SW 1271 (cell line): ENCODE measurements around the gene SLC17A9.

Source experiments
- DNase-seq, 2 experiments: peaks; one replicate each; lab custom pipeline; 2025; lab: John Stamatoyannopoulos, UW

The SLC17A9 gene

GRCh38 chr20:63003546-63003945 lies 51.0 kb downstream of the SLC17A9 start:
- DNase-seq = no peak

- DNase-seq = no peak
These were observed 52.3 kb downstream of the SLC17A9 start for GRCh38 chr20:63004607-63005364.

DNA sequence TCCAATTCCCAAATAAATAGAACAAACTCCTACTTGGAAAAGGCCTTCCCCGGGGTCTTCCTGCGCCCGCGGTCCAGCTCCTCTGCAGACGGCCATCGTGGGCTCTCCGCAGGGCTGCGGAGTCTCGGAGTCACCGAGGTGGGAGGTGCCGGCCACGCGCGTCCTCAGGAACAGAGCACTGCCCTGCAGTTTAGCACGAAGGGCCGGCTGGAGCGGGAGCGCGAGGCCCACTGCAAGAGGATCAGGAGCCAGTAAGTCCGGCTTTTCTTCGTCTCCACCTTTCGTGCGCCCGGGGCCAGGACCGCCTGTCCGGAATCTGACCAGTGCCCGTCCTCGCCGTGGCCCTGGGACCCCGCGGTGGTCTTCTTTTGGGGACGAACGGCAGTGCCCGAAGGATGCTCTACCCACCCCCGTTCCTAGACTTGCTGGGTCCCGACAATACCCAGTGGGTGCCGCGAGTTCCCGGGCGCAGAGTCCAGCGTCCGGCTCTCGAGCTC lies 52.9 kb downstream of the SLC17A9 start:
- DNase-seq = no peak

- no peak for DNase-seq
These were observed 53.5 kb downstream of the SLC17A9 start for GRCh38 chr20:63005862-63006539.

- no peak for DNase-seq
These were observed 54.2 kb downstream of the SLC17A9 start, which contains the start of gene BHLHE23 for GRCh38 chr20:63006540-63007359. TSS of gene BHLHE23 (minus strand) at chr20:63006964. CDS start at chr20:63006774, 190 bp downstream.

DNA sequence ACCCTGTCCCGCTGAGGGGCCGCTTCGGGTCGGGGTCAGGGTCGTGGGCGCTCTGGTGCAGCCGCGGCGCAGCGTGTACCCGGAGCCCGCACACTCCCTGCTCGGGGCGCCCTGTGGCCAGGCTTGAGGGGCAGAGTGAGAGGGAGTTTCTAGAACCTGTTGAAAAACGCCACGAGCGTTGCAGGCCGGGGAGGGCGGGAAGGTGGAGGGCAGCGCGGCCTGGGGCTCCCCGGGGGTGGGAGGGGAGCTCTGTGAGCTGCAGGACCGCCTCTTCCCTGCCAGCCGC lies 54.8 kb downstream of the SLC17A9 start:
- DNase-seq = no peak

DNA sequence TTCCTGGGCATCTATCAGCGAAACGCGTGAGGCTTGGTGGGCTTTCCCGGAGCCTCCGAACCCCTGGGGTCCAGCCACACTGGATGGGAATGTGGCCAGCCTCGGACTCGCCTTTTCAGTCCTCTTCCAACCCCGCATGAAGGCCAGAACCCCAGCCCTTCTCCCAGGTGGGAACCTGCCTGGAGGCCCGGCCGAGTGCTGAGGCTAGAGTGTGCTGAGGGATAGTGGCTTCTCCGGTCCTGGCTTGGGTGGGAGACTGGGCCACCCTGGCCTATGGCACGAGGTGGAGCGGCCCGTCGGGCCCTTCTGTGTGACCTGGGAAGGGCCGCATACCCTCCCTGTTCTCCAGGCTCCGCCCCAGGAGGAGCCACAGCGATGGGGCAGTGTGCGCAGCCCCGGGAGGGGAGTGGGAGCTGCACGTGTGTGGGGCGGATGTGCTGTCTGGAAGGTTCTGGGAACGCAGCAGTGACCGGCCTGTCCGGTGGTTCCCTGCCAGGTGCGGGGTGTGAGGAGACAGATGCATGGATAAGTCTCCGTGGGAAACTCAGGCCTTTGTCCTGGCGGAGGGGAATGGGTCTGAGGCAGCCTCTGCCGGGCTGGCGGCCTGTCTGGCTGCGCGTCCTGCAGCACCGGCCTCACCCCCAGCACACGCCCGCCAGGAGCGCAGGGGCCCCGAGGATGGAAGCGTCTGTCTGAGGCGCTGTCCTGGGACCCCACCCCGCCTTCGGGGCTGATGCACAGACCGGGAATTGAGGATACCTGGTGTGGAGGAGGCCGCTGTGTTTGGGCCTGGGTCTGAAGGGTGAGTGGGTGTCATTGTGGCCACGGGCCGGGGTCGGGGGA lies 55.4 kb downstream of the SLC17A9 start:
- no peak for DNase-seq

DNA sequence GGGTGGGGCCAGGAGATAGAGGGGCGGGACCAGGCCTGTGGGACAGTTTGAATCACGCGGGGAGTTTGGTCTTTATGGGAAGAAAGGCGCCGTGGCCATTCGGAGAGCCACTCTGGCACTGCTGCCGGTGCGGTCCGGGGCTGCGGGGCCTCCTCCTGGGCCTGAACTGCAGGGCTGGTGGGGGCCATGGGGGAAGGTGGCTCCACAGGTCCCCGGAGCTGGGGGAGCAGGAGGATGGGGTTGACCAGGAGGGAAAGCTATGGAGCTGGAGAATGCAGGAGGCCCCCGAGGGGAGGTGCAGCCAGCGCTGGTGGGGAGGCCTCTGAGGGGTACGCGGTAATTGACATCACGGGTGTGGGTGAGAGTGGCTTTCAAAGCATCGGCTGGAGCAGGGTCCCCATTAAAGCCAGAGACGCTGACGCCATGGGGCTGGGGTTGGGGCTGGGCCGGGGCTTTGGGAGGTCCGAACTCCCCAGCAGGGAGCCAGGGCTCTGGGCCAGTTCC lies 56.1 kb downstream of the SLC17A9 start:
- no peak for DNase-seq

DNA sequence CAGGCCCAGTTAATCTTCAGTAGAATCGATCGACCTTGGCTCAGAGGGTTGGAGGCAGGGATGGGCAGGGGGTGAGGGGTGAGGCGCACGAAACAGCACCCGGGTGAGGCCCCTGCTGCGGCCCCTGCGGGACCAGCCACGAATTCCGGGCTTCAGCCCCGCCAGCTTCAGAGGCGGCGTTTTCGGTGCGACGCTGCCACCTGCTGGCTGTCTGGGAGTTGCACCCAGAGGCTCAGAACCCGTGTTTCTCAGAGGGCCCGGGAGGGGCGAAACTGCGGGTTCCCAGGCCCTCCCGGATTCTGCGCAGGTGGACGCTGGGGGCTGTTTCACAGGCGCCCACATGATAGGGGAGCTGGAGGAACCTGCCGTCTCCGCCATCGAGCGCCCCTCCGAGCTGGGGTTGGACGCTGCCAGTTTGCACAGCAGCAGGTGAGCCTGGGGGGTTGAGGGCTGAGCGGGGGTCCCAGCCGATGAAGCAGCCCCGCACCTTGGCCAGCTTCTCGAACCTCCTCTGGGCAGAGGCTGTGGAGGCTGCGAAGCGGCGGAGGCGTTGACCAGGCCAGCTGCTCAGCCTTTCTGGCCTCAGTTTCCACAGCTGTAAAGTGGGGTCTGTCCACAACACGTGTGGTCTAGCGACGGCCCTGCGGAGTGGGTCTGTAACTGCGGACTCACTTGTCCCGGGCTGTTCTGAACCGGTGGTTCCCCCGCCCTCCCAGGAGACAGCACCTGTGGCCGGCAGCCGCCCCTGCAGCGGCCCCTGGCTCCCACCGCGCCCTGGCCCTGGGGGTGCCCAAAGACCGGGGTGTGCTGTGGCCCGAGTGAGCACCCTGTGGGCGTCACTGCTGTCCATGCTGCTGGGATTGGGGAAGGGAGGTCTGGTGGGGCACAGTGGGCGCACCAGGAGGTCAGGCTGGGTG lies 56.8 kb downstream of the SLC17A9 start:
- DNase-seq = peak; percentile 21 to 66

DNA sequence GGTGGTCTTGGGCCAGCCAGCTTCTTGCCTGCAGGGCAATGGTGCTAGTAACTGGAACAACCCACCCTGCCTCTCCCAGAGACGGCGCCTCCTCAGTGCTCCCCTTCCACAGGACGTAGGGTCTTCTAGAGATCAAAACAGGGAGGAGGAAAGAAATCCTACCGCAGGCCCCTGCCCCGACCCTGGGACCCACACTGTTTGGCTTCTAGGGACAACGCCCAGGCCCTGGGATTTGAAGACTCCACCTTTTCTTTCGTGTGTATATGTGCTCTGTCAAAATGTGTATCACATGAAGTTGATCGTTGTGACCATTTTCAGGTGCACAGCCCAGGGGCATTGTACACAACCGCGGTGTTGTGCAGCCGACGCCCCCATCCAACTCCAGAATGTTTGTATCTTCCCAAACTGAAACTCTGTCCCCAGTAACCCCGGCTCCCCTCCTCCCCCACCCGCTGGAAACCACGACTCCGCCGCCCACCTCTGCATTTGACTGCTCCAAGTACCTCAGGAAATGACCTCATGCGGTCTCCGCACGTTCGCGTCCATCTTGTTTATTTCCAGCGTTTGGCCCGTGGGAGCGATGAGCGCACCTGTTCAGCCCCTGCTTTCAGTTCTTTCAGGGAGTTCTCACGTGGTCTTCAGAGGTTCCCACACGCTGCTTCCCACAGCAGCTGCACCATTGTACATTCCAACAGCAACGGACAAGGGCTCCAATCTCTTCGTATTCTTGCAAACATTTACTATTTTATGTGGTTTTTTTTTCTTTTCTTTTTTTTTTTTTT lies 57.7 kb downstream of the SLC17A9 start:
- no peak for DNase-seq

DNA sequence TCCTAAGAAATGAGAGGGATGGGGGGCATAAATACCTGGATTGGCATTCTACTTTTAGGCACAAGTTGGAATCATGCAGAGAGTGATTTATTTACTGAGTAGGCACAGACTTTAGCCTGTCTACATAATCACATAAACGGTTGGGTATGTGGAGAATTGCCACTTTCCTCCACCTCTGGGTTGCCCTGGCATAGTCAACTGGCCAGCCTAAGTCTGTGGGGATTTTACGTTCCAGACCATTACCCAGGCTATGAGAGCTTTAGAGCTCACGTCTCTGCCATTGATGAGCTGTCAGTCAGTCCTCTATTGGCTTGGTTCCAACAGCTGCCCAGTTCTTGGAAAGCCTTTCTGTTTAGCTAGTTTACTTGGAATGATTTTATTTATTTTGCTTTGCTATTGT lies 59.3 kb downstream of the SLC17A9 start:
- DNase-seq = no peak

DNA sequence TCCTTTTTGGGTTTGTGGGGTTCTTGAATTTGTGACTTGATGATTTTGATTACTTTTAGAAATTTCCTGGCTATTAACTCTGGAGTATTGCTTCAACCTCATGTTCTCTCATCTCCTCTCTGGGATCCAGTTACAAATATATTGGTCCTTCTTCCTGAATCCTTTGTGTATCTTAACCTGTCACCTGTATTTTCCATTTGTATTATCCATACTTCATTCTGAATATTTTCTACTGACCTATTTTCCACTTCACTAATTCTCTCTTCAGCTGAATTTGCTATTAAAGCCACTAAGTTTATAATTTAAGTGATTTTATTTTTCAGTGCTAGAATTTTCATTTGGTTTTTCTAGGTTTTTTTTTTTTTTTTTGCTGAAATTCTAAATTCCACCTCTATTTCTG lies 60.7 kb downstream of the SLC17A9 start:
- DNase-seq = no peak

GRCh38 chr20:63014287-63014686 lies 61.8 kb downstream of the SLC17A9 start:
- DNase-seq = no peak

DNA sequence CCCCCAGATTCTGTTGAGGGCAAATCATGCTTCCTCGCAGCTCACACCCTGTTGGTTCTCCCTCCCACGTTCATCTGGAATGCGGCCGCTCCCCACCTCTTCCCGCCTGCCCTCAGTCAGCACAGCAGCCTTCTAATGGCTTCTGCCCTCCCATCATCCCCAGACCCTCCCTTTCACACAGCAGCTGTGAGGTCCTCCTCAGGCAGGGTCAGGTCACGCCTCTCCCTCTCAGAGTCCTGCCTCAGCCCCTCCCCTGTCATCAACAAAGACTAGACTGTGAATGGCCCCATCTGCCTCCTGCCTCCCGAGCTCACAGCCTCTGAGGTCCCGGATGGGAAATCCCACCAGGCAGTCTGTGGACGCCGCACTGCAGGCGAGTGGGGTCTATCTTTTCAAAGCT lies 62.2 kb downstream of the SLC17A9 start:
- DNase-seq = no peak

- DNase-seq = no peak
These were observed 62.7 kb downstream of the SLC17A9 start for GRCh38 chr20:63015147-63015661.

GRCh38 chr20:63015662-63016361 lies 63.3 kb downstream of the SLC17A9 start:
- no peak for DNase-seq

DNA sequence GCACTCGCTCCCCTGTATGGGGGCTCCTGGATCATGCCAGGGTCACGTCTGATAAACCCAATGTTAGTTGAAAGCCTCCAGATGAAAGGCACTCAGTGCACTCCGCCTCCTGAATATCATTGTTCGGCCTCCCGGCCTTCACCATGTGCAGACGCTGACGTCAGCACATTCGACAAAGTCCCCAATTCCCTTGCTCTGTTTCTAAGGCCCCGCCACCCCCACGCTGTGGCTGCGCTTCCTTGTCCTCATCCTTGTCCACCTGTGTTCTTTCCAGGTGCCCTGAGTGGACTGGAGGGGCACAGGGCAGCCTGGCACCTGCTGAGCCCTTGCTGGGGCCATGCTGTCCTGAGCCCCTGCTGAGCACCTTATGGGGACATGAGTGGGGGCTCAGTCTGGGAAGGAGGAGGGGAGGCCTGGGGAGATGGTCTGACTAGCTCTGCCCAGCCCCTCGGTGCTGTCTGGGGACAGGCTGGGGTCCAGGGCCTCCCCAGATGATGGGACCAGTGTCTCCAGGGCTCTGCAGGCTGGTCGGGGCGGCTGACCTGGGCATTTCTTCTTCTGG lies 64.1 kb downstream of the SLC17A9 start:
- no peak for DNase-seq

GRCh38 chr20:63017076-63017825 lies 64.7 kb downstream of the SLC17A9 start:
- no peak for DNase-seq
